Suprapubic skin (tissue), 4 donors: Measurements from ENCODE around the gene TCF3. TPM values are rescaled to one million over a fixed set of nuclear protein-coding genes. Genes with fewer than 3 reads are reported as not detected.
"Not testable (repeated sequence)": the region's sequence is repeated elsewhere in the genome, so short reads cannot be mapped to it uniquely, and the experiment has no call there.

ENCODE experiments used
- DNase-seq, 2 donors: peaks; one replicate each; pipeline ENCODE4 v3.0.0-alpha.2; 2019; ENCODE audit warnings: low spot score in 2 of 2
- H3K27ac ChIP-seq: fragments of 200-600 bp; sonication (generic); one replicate; pipeline ENCODE4 v1.5.1; 2019
- H3K27me3 ChIP-seq: fragments of 200-600 bp; sonication (generic); one replicate; pipeline ENCODE4 v1.5.1; 2019
- H3K36me3 ChIP-seq: fragments of 200-600 bp; sonication (generic); one replicate; pipeline ENCODE4 v1.5.1; 2019
- H3K4me1 ChIP-seq: fragments of 200-600 bp; sonication (generic); one replicate; pipeline ENCODE4 v1.5.1; 2019
- H3K4me3 ChIP-seq: fragments of 200-600 bp; sonication (generic); one replicate; pipeline ENCODE4 v1.5.1; 2019; ENCODE audit warnings: mild to moderate bottlenecking
- H3K9me3 ChIP-seq: fragments of 200-600 bp; sonication (generic); one replicate; pipeline ENCODE4 v1.5.1; 2019
- EP300 ChIP-seq: sonication (generic); formaldehyde crosslinking; IDR thresholded peaks from one replicate; pipeline ENCODE4 v1.6.1; 2017; ENCODE audit warnings: antibody characterized with exemption
- POLR2A ChIP-seq, 2 donors: fragments of 450-650 bp; IDR thresholded peaks; one replicate each; pipeline ENCODE4 v1.6.1; 2017; ENCODE audit warnings: antibody characterized with exemption in 2 of 2, mild to moderate bottlenecking in 2 of 2, moderate library complexity in 2 of 2
- POLR2AphosphoS5 ChIP-seq, 3 donors: sonication (generic); formaldehyde crosslinking; IDR thresholded peaks; one replicate each; pipeline ENCODE4 v1.6.1; 2017; ENCODE audit warnings: antibody characterized with exemption in 3 of 3
- WGBS: methylation state at CpG from one replicate; pipeline ENCODE4 v1.1.5; 2018; 5-methylcytosine and 5-hydroxymethylcytosine counted together
- total RNA-seq, 4 donors: library from RNA; depleted of rRNA; stranded (reverse); fragments of >200 nt; gene quantifications; one replicate each; pipeline ENCODE4 v1.1.0, GENCODE V29; 2016
- TF ChIP-seq, protein P1 (sequence below), 2 donors: fragments of 200-600 bp in 1 of 2; fragments of 450-650 bp in 1 of 2; sonication (generic) in 1 of 2; IDR thresholded peaks; one replicate each; pipeline ENCODE4 v1.5.1; 2016 to 2019; ENCODE audit warnings: antibody characterized with exemption in 2 of 2, mild to moderate bottlenecking in 1 of 2, moderate library complexity in 1 of 2

TCF3 gene
- total RNA-seq, 4 donors from 2014 or later, result 57.2 to 80.9 (median 68.7) TPM

GRCh38 chr19:1698636-1699035 is 46.2 kb upstream of the TCF3 start:
- DNase-seq, result no peak
- WGBS, result 86% methylated on average over 15 of the region's 26 CpGs

DNA sequence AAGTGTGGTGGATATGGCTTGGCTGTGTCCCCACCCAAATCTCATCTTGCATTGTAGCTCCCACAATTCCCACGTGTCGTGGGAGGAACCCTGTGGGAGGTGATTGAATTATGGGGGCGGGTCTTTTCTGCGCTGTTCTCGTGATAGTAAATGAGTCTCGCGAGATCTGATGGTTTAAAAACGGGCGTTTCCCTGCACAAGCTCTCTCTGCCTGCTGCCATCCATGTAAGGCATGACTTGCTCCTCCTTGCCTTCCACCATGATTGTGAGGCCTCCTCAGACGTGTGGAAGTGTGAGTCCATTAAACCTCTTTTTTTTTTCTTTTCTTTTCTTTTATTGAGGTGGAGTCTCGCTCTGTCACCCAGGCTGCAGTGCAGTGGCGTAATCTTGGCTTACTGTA is 43.1 kb upstream of the TCF3 start:
- peaks cover 18% of the 10 kb centered on the region for H3K4me1 ChIP-seq
- 88% methylated on average over 12 of the region's 12 CpGs for WGBS
- not testable (repeated sequence) for H3K9me3 ChIP-seq, DNase-seq, H3K4me3 ChIP-seq, H3K36me3 ChIP-seq, H3K27ac ChIP-seq
- H3K27me3 ChIP-seq, result peaks cover 63% of the 10 kb centered on the region

More at GRCh38 chr19:1698636-1699035, 46.2 kb upstream of the TCF3 start:
- Histone ChIP-seq H3K4me3 (no peak overlapping the region), H3K9me3 (no peaks in the 10 kb centered on the region), H3K27me3 (peaks cover 54% of the 10 kb centered on the region), H3K36me3 (no peaks in the 10 kb centered on the region), H3K4me1 (peaks cover 9% of the 10 kb centered on the region), H3K27ac (no peak overlapping the region)
- TF ChIP-seq, protein P1, sequence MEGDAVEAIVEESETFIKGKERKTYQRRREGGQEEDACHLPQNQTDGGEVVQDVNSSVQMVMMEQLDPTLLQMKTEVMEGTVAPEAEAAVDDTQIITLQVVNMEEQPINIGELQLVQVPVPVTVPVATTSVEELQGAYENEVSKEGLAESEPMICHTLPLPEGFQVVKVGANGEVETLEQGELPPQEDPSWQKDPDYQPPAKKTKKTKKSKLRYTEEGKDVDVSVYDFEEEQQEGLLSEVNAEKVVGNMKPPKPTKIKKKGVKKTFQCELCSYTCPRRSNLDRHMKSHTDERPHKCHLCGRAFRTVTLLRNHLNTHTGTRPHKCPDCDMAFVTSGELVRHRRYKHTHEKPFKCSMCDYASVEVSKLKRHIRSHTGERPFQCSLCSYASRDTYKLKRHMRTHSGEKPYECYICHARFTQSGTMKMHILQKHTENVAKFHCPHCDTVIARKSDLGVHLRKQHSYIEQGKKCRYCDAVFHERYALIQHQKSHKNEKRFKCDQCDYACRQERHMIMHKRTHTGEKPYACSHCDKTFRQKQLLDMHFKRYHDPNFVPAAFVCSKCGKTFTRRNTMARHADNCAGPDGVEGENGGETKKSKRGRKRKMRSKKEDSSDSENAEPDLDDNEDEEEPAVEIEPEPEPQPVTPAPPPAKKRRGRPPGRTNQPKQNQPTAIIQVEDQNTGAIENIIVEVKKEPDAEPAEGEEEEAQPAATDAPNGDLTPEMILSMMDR (IDR thresholded peaks at IDR 0.05), result no peak
- no peak for TF ChIP-seq POLR2A (IDR thresholded peaks at IDR 0.05)
- TF ChIP-seq POLR2AphosphoS5 (IDR thresholded peaks at IDR 0.05), result no peak
- no peak for TF ChIP-seq EP300

- Histone ChIP-seq H3K4me3 (no peak overlapping the region), H3K4me1 (peaks cover 16% of the 10 kb centered on the region), H3K36me3 (no peaks in the 10 kb centered on the region), H3K9me3 (no peaks in the 10 kb centered on the region), H3K27me3 (peaks cover 70% of the 10 kb centered on the region), H3K27ac (no peak overlapping the region)
- no peak for DNase-seq
- WGBS, result 60% methylated on average over 11 of the region's 18 CpGs
- TF ChIP-seq POLR2A (IDR thresholded peaks at IDR 0.05), result no peak
- TF ChIP-seq EP300, result no peak
- TF ChIP-seq, protein P1 (IDR thresholded peaks at IDR 0.05), result no peak
- no peak for TF ChIP-seq POLR2AphosphoS5 (IDR thresholded peaks at IDR 0.05)
These were observed 39.3 kb upstream of the TCF3 start for GRCh38 chr19:1691589-1692290.

DNA sequence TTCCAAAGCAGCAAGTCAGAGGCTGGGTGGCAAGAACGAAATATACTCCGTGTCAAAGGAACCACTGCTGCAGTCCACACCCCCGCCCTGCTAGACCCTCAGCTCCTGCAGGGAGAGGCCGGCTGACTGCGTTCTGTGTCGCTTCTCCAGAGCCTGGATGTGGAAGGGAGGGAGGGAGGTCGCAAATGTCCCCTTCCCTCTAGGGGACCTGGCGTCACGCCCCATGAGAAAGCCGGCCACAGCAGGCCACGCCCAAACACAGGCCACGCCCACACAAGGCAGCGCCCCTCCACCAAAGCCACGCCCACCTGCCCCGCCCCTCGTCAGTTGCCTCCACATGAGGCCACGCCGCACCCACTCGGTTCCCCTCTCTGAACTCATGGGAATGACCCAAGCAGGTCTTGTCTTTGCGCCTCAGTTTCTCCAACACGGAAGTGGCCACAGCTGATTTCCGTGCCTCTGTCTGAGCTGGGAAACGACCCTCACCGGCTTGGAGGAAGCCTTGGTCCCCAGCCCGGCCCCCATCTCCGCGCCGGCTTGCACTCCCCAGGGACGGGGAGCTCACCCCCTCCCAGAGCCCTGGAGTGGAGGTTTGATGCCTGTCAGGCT is 38.4 kb upstream of the TCF3 start:
- no peaks in the 10 kb centered on the region for H3K36me3 ChIP-seq
- H3K9me3 ChIP-seq, result no peaks in the 10 kb centered on the region
- peaks cover 16% of the 10 kb centered on the region for H3K4me1 ChIP-seq
- TF ChIP-seq POLR2A (IDR thresholded peaks at IDR 0.05) (no peak), POLR2AphosphoS5 (IDR thresholded peaks at IDR 0.05) (no peak), EP300 (no peak)
- TF ChIP-seq, protein P1 (IDR thresholded peaks at IDR 0.05), result no peak
- peaks cover 80% of the 10 kb centered on the region for H3K27me3 ChIP-seq
- no peak overlapping the region for H3K27ac ChIP-seq
- 7% methylated on average over 14 of the region's 29 CpGs for WGBS
- no peak overlapping the region for H3K4me3 ChIP-seq
- DNase-seq, result no peak

GRCh38 chr19:1685785-1686184 is 33.4 kb upstream of the TCF3 start:
- not testable (repeated sequence) for H3K4me3 ChIP-seq
- H3K27me3 ChIP-seq, result peaks cover 81% of the 10 kb centered on the region
- WGBS, result 97% methylated on average over 5 of the region's 5 CpGs

GRCh38 chr19:1685046-1685445 is 32.6 kb upstream of the TCF3 start:
- Histone ChIP-seq H3K4me1 (no peaks in the 10 kb centered on the region), H3K4me3 (no peak overlapping the region), H3K27me3 (peaks cover 75% of the 10 kb centered on the region), H3K27ac (no peak overlapping the region), H3K9me3 (no peaks in the 10 kb centered on the region), H3K36me3 (no peaks in the 10 kb centered on the region)
- 75% methylated on average over 16 of the region's 19 CpGs for WGBS
- TF ChIP-seq, protein P1 (IDR thresholded peaks at IDR 0.05), result no peak
- no peak for TF ChIP-seq POLR2AphosphoS5 (IDR thresholded peaks at IDR 0.05)
- TF ChIP-seq EP300, result no peak
- no peak for TF ChIP-seq POLR2A (IDR thresholded peaks at IDR 0.05)
- no peak for DNase-seq

More at GRCh38 chr19:1685785-1686184, 33.4 kb upstream of the TCF3 start:
- not testable (repeated sequence) for H3K27ac ChIP-seq, DNase-seq, H3K4me1 ChIP-seq, H3K9me3 ChIP-seq, H3K36me3 ChIP-seq
